HG02884 (cell line): ENCODE results near the gene RCAN3.
"Not testable (repeated sequence)": the region's sequence is repeated elsewhere in the genome, so short reads cannot be mapped to it uniquely, and the experiment has no call there.

Source experiments
- ATAC-seq: cut with Tn5 transposase; IDR thresholded peaks from one replicate; pipeline ENCODE4 v1.9.1; 2021; ENCODE audit warnings: mild to moderate bottlenecking, moderate library complexity; ENCODE audit not compliant: unreplicated experiment

RCAN3 gene

DNA sequence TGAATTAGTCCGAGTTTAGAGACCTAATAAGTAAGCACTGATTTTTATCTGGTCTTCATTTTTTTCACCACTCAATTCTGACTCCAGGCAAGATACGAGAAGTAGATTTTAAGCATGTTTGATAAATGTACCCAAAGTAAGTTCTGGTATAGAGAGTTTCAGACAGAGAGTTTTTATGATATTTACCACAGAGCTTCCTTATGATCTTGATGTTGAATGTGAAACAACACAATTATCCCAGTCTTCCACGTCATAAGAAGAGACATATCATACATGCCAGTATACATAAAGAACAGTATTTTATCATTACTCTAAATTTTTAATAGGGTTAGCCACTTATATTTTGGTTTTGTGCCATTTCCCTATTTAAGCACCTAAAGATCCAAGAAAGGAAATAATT is 45.4 kb downstream of the RCAN3 start:
- ATAC-seq: no peak

DNA sequence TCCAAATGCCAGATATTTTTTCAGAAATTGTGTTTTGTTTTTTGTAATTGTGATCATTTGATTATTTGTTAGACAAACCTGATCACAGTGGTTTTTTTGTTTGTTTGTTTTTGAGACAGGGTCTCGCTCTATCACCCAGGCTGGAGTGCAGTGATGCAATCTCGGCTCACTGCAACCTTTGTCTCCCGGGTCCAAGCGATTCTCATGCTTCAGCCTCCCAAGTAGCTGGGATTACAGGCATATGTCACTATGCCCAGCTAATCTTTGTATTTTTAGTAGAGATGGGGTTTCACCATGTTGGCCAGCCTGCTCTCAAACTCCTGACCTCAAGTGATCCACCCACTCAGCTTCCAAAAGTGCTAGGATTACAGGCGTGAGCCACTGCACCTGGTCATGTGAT is 46.6 kb downstream of the RCAN3 start:
- ATAC-seq: not testable (repeated sequence)

DNA sequence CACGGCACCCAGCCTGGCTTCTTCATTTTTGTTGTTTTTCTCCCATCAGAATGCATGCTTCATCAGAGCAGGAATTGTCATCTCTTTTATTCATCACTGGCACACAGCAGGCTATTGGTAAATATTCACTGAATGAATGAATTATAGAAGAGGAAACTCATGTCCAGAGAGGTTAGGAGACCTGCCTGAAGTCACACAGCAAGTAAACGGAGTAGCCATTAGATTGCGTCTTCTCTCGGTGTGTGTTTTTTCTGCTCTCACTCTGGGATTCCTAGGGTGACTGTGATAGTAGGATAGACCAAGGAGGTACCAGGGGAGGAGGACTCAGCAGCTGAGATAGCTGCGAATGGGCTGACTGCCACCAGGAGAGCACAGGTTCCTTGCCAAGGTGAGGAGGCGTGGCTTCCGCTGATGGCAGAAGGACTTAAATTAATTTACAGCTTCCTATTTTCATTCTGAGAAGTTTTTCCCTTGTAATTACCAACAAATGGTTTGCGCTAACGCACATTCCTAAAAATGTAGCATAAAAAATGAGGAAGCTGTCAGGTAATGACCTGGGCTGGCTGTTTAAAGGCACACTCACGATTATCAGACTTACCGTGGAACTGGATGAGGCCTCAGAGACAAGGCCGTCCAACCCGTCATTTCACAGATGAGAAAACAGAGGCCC is 48.8 kb downstream of the RCAN3 start:
- ATAC-seq: no peak

DNA sequence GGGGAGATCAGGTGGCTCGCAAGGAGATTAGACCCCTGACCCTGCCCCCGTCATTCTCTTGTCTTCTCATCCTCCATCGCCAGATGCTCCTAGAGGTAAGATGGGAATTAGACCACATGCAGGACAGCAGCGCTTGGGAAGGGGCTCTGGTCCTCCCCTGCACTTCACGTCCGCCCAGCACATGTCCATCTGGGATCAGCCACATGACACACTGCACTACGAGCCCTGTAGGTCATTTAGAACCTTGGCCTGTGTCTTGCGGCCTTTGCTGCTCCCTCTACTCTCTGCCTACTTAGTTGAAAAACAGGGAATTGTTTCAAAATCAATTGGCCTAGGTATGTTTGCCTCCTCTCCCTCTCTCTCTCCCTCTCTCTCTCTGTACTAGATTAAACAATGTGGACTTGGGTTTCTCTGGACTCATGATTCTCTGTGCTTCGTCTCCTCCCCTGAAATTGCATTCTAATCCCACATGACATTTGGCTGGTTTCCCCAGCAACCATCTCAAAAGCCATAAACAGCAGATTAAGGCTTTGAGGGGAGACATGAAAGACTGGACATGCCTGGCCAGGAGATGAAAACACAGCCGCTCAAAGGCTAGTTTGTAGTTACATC is 49.4 kb downstream of the RCAN3 start:
- no peak for ATAC-seq

DNA sequence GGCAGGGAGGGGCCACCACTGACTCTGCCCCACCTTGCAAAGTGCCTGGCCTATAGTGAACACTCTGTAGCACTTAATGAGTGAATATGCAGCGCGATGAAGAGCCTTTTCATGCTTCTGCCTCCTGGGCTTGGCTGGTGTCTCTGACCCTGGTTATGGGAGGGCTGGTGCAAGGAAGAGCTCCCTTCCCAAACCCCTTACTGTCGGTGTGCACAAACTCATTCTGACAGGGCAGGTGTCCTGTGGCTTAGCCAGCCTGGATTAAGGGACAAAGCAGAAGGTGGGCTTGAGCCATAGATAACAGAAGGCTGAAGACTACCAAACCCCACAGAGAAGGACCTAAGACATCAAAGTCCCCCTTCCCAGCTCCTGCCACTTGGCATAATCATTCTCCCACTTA is 51.3 kb downstream of the RCAN3 start:
- ATAC-seq: no peak

DNA sequence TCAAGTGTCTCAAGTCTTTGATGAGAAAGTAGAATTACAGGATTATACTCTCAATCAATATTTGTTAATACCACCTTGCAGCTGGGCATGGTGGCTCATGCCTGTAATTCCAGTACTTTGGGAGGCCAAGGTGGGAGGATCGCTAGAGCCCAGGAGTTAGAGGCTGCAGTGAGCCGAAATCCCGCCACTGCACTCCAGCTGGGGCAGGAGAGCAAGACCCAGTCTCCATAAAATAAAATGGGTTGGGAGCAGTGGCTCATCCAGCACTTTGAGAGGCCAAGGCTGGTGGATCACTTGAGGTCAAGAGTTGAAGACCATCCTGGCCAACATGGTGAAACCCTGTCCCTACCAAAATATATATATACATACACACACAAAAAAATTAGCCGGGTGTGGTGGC is 52.1 kb downstream of the RCAN3 start:
- ATAC-seq: no peak

DNA sequence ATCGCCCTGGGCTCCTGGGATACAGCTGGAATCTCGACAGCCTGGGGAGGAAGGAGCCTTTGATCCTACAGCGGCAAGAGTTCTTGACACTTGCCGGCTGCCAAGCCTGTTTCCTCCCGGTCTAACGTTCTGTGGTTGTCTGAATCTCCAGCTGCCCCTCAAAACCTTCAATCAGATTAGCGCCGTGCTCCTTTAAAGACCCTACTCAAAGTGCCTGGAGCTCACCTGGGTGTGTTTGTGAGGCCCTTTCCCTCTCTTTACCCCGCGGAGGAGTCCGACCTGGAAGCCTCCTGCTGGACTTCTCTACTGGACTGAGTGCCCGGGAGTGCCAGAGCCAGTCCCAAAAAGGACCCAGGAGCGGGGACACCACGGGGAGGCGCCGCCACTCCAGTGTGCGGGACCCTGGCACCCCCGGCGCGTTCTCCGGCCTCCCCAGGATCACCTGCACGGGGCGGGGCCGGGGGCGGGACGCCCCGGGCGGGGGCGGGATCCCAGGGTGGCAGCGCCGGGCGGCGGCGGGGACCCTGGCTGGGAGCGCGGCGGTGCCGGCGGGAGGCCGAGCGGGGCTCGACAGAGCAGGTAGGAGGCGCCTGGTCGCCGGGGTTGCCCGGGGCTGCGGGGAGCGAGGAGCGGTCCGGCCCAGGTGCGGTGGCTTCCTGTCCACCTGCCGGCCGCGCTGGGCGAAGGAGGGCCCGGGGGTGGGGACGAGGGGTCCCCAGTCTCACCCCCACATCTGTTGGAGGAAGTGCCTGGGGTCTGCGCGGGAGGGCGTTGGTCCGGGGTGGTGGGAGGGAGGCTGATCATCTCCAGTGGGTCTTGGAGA is 53.2 kb downstream of the RCAN3 start, which contains the start of gene NCMAP:
TSS of gene NCMAP (plus strand) at position 497 of the 823 bp plus-strand sequence. CDS start 39,344 bp downstream, outside the sequence.
- ATAC-seq: no peak

DNA sequence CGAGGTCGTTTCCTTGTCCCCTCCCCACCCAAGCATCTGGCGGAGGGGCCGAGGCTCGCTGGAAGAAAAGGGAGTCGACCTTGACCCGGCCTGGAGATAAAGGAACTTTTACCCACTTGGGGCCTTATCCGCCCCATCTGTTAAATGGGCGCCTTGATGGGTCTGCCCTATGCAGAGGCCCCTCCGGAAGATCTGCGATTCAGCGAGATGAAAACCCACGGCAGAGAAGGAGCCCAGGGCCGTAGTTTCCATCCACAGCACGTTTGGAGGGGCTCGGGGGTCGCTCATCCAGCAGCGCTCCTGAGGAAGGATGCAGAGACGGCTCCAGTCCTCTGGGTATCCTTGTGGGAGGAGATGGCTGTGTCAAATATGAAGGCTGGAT is 53.8 kb downstream of the RCAN3 start:
- no peak for ATAC-seq

DNA sequence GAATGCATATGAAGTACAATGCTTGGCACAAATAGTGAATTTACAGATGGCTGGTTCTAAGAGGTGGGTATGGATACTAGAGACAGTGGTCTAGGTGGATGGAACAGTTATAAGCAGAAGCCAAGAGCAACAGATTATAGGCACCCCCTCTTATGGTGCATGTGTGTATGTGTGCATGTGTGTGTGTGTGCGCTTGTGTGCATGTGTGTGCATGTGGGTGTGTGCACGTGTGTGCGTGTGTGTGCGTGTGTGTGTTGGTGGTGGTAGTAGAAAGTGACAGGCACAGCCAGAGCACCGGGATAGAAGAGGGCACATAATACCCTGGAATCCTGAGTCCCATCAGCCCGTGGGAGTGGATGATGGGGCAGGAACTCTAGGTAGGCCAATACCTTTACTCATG is 54.6 kb downstream of the RCAN3 start:
- ATAC-seq: no peak

DNA sequence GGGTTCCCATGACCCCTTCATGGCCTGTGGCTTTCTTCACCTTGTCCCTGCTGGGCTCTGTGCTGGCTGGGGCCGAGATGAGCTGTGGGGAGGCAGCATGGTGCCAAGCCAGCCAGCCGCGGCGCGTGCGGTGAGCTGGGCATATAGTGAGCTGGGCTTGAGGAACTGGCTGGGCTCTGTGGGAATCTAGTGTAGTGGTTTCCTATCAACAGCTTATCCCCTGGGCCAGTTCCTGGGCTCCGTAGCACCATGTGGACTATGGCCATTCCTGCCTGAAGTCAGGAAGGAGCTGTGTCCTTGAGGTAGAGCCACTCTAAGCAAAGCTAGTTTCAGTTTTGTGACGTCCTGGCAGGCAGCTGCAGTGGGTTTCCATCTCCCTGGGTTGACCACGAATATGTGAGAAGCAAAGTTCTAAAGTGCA is 55.1 kb downstream of the RCAN3 start:
- no peak for ATAC-seq

DNA sequence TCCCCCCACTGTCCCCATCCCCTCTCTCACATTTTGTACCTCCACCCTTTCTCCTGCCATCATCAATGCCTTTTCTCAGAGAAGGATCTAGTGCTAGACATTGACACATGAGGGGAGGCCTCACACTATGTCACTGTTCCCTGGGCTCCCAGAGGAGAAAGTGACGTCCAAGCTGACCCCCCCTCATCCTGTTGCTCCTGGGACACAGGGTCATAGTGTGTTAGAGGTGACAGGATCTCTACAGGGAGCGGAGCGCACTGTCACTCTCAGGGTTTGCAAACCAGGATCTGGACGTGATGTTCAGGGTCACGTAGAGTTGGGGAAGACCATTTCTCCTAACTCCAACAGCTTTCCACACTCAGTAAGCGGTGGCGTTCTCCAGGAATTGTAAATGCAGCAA is 55.8 kb downstream of the RCAN3 start:
- no peak for ATAC-seq

DNA sequence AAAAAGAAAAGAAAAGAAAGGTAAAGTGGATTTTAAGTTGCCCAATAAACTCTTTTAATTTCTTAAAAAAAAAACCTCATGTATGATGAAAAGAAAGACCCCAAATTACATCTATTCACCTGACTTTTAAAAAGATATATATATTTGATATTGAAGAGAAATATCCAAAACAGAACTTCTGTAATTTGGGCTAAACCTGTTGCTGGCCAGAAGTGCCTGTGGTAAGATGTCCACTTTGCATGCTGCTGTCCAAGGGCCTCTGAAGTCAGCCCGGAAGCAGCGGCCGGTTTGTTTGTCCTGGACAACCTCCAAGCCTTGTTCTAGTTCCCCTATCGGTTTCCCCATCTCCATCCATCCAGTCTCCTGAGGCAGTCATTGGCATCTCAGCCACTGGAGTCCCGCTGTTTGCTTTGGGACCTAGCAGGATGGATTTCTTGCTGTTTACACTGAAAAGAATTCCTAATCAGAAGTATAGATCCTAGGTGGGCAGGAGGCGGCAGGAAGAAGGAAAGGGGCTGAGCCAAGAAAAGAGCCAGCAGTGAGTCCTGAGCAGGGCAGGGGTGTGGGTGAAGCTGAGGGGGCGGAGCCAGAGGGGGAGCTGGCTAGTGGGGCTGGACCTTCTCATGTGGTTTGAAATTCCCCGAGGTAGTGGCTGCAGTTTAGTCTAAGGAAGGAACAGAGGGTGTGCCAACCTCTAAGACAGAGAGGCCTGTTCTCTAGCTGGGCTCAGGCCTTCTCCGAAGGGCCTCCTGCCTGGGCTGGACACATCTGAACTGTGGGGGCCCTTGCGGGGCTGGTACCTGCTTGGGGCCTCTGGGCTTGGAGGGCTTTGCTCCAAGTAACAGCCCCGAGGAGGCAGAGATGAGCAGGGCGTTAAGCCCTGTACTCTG is 56.5 kb downstream of the RCAN3 start:
- no peak for ATAC-seq

DNA sequence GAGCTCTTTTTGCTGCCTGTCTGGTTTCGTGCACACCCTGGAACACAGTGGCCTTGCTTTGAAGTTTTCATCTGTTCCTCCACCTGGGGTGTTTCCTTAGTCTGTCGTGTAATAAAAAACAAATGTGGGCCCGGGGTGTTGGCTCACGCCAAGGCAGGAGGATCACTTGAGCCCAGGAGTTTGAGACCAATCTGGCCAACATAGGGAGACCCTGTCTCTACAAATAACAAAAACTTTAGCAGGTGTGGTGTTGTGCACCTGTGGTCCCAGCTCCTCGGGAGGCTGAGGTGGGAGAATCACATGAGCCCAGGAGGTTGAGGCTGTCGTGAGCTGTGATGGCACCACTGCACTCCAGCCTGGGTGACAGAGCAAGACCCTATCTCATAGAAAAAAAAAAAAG is 57.7 kb downstream of the RCAN3 start:
- ATAC-seq: no peak

DNA sequence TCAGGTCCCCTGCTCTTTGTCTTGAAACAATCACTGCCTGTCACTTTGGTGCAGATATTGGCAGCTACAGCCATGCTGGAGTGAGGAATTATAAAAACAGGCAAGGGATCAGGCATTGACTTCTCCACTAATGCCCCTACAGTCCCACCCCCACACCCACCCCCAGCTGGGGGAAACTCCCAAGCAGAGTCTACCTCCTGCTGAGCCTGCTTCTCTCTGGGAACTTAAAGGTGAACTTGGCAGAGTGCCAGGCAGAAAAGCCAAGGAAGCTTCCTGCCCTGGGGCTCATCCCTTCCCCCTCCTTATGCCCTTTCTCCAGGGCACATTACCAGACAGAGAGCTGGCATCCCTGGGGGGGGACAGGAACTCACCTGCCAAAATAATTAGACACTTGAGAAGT is 60.0 kb downstream of the RCAN3 start:
- ATAC-seq: no peak

DNA sequence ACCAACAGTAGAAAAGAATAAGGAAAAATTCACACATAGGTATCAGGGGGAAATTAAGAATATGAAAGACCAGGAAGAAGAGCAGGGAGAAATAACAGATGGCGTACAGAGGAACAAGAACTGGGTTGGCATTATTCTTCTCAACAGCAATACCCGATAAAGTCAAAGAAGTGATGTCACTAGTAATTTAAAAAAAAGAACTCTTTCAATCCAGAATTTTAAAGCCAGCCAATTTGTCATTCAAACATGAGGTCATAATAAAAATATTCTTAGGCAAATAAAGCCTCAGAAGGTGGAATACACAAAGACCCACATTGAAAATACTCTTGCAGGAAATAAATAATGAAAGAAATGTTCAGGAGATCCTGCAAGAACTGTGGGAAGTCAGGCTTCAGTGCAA is 62.1 kb downstream of the RCAN3 start:
- ATAC-seq: no peak

DNA sequence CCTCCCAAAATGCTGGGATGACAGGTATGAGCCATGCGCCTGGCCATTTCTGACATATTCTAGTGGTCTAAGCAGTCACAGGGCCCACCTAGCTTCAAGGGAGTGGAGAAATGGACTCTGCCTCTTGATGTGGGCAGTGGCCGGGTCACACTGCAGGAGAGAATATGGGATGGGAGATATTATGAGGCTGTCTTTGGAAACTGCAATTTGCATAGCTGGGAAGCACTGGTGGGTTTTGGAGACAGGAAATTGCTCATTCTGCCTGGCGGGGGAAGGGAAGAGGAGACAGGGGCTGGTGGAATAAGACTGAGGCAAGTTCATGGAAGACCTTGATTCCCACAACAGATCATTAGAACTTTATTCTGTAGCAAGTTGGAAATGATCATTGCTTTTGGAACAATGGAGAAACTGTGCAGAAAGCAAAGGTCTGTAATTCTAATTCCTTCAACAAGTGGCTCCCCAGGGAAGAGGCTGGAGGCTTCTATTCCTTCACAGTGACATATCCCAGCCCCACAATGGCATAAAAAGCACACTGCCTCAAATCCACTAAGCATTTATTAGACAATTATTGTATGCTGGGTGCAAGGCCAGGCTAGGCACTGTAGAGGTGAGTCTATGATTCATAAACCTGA is 63.7 kb downstream of the RCAN3 start:
- no peak for ATAC-seq

DNA sequence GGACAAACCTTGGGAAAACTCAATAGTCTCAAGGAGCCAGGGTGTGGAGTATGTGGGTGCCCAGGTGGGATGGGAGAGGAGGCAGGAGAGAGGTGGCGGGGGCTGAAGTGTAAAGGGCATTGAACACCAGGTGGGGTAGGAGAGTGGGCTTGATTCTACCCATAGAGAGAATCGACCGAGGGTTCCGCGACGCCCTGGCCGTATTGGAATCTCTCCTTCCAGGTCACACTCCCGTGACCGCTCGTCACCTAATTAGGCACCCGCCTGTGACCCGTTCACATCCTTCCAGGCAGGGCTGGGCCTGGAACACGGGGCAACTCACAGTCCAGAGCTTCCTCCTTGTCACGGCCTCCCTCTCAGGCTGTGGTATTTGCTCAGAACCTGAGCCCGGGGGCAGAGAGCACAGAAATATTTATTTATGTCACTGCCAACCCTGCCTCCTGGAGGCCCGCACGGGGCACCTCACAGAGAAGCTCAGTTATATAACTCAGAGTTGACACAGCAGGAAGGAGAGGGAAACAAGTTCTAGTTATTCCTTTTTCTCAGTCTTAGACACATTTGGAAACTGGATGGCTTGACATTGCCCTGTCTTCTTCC is 65.3 kb downstream of the RCAN3 start:
- ATAC-seq: no peak

DNA sequence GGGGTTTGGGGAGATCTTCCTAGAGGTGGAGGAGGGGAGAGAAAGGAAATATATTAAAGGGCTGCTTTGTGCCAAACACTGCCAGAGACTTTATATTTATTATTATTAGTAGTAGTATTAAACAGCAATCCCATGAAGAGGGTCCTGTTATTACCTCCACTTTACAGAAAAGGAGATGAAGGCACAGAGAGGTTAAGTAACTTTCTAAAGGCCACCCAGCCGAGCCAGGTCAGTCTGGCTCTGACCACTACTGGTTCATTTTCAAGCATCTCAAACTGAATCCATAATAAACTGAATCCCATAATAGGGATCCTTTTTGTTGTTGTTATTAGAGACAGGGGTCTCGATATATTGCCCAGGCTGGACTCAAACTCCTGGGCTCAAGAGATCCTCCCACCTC is 65.8 kb downstream of the RCAN3 start:
- ATAC-seq: no peak

DNA sequence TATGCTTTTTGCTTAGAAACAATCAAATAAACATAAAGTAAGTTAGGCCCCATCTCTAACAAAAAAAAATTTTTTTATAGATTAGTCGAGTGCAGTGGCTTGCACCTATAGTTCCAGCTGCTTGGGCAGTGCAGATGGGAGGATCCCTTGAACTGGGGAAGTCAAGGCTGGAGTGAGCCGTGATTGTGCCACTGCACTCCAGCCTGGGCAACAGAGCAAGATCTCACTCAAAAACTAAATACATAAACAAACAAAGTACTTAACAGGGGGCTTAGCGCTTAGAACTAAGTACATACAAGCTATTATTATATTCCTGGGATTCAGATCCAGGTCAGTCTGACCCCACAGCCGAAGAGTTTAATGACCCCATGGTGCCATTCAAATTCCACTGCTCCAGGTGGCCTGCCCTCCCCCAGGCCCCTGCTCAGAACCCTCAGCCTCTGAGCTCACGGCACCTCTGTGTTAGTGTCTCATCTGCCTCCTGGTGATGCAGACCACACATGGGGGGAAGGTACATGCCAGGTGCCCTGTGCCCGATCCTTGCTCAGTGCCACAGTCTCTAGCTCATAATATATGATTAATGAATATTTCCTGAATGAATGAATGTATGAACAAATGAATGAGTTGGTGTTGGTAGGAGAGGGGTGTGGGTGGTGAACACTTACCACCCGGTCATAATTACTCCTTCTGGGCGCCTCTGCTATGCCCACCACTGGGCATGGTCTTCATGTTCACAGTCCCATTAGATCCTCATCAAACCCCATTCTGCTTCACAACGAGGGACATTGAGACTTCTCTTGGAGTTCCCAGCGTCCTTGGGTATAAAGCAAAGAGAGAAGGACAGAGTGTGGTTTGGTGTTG is 67.9 kb downstream of the RCAN3 start:
- no peak for ATAC-seq
